Effector CD4-positive, alpha-beta T cell (primary cell): ENCODE data around the gene FGF12.

Experiments used
- DNase-seq: peaks from one replicate; pipeline ENCODE4 v3.0.0-alpha.2; 2020

The FGF12 gene

DNA sequence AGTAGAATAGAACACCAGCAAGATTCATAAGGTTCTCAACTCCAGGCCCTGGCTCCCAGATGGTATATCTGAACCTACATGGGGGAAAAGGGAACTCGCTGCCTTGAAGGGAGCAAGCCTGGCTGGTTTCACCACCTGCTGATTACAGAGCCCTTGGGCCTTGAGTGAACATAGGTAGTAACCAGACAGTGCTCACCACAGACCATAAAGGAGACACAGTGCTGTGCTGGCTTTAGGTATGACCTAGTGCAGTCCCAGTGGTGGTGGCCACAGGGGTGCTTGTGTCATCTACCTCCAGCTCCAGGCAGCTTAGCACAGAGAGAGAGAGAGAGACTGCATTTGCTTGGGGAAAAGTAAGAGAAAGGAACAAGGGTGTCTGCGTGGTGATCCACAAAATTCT is 409.8 kb downstream of the FGF12 start:
- no peak for DNase-seq

DNA sequence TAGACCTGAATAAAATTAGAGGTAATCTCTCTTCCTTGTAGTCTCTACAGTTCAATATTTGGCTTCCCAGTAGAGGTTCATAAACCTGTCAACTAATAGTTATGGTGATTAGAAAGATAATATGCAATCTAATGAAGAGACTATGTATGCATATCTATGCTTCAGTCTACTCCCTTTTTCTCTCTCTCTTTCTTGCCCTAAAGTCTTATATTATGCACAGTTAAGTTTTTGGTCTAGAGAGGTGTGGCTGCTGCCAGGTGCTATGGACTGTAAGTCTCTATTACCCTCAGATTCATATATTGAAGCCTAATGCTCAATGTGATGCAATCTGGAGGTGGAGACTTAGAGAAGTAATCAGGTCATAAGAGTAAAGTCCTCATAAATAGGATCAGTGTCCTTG is 413.7 kb downstream of the FGF12 start:
- DNase-seq, result no peak

DNA sequence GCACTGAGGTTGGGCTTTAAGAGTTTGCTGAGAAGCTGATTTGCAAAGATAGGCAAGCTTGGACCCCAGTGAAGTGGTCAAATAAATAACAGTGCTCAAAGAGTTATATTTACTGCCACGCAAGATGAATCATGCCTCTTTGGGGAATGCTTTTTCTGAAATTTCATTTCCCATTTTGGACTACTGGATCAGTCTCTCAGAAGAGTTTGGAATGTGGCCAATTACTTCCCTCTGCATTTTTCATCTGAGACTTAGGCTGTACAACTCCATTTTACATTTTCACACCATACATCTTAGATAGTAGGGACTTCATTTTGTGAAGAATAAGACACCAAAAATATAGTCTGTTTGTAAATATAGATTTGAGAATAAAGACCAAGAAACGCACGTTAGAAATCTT is 419.7 kb downstream of the FGF12 start:
- no peak for DNase-seq

DNA sequence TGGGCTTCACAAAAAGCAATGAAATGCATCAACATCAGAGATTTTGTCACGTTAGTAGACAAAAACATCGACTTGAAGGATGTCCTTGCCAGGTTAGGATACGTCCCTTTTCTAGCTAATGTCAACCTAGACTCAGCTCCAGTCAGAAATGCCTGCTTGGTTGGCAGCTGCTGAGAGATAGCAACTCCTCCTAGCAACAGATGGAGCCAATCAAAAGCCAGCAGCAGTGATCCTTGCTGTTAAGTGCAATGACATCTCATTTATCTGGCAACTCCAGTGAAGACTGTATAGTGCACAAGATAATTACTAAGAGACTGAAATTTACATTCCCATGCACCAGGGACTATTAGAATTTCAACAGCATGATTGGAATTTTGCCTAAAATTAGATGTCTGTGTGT is 424.1 kb downstream of the FGF12 start:
- DNase-seq, result no peak

DNA sequence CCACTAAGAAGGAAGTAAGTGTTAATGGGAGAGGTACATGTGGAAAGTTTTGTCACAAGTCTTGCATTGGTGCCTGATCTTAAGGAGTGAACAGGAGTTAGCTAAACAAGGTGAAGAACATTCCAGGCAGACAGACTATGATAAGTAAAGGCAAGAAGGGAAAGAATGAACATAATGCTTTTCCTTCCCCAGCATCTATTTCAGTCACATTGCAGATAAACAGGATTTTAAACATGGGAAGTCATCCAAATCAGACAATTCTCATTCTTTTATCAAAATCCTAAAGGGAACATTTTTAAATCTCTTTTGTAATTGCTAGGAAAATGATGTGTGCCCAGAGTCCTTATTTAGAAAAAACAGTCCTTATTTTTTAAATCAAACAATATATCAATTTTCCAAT is 424.6 kb downstream of the FGF12 start:
- no peak for DNase-seq

DNA sequence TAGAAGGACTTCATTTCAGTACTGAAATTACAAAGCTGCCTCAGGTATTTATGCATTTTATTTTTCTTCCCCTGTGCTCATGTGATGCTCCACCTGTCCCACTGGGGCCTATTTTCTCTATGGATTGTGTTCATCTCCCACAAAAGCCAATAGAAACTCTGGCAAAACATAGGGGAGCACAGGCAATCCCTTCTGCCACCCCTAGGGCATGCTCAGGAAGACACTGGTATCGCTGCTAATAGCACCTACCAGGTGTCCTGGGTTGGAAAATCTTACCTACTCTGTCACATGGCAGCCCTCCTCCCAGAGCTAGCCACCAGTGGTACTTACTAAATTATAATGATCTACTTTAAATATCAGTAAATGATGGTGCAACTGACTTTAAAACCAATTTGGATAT is 427.4 kb downstream of the FGF12 start:
- DNase-seq, result no peak

DNA sequence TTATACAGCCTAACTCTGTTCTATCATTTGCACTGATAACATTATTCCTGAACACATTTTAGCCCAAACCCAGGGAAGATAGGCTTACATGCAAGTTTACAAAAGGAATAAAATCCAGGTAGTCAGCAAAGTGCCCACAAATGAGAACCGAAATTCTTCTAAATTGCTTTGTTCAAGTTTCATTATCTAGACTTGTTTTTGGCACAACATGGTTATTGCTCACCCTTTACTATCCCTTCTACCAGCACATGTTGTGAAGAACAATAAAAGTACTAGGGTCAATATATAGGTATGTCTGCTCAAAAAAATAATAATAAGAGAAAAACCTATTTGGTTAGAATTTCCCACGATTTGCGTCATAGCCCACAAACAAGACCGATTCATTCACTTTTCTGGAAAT is 430.5 kb downstream of the FGF12 start:
- DNase-seq, result no peak

DNA sequence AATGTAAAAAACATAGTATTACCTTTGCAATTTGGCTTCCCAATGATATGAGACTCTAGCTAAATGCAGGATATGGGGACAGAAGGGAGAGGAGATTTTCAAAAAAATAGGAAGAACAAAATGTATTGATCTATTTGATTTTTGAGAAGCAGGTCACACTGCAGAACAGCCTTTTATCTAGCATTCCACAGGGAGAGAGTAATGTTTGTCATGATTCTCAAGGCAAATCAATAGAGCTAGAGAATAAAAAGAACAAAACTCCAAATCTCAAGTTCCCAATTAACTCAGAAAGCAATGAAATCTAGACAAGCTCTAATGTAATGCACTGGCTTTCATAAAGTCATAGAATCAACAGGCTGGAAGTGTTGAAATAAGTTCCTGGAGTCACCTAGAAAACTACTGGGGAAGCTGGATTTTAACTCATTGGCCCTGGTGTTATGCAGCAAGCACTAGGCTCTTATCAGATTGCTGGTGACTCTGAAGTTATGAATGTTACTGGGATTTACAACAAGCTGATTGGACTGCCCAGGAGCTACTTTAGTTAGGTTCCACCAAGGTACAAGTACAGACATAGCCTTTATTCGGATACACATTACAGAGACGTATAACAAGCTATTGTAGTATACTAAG is 442.8 kb downstream of the FGF12 start:
- no peak for DNase-seq

DNA sequence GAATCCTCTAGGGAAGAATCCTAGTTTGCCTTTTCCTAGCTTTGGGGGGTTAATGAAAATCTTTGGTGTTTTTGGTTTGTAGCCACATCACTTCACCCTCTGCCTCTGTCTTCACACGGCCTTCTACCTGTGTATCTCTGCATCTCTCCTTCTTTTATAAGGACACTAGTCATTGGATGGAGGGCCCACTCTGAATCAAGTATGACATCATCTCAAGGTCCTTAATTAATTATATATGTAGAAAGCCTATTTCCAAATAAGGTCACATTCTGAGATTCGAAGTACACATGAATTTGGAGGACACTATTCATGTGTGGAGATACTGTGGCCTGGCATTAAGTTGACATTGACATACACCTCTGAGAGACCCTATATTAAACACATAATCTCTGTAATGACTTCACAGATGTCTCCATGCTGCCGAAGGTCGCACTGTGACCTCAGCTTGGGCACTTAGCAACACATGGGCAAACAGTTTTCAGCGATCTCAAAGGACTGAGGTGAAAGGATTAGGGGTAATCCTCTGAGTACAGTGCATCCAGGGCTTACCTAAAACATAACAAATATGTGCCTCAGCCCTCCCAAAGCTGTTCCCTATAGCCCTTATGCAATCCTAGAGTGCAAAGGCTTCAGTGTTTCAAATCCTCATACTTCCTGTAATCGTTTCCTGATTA is 446.0 kb downstream of the FGF12 start:
- no peak for DNase-seq

DNA sequence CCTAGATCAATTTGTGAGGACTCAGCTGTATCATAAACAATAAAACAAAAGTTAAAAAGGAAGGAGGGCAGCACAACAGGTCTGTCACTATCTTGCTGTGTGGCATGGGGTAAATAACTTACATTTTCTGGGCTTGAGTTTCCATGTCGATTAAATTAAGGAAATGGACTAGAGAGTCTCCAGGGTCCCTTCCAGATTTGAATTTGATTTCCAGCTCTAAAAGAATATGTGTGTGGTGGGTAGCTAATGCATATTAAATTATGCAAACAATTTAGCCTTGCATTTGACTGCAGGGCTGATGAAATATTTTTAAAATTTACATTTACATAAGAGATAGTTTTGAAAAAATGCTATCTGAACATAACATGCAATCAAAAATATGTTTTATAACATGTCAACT is 447.7 kb downstream of the FGF12 start:
- no peak for DNase-seq

DNA sequence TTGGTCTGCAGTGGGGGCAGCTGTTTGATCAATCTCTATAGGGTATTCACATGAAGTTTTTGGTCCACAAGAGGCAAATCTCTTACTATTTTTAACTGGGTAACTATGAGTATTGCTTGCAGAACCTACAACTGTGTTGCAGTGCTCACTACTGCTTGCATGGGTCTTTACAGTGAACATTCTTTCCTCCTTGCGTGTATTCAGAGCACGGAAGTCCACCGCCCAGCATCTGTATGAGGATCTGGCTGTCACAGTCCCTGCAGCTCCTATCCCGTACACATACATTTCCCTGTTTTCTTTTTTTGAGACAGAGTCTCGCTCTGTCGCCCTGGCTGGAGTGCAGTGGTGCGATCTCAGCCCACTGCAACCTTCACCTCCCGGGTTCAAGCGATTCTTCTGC is 449.9 kb downstream of the FGF12 start:
- DNase-seq, result no peak

DNA sequence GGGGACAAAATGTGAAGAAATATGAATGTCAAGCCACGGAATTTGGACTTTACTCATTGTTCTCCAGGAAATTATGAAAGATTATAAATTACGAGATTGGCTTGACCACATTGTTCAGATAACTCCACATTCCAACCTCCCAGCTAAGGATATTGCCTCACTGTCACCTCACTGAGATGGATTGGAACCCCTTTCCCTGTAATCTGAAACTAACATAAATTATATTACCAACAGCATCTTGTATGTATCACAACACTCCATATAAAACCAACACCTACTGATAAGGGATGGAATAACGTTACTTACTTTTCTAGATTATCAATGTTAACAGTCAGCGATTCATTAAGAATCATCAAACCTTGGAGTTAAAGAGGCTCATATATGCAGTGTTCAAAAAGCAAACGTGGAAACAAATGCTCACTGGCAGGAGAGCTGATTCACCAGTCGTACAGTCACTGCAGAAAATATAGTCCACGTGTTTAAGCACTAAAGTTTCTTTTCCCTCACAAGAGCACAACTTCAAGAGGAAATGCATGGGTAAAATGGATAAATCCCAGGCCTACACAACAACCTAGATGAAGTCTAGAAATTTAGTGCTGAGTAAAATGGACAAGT is 451.5 kb downstream of the FGF12 start:
- DNase-seq, result no peak

DNA sequence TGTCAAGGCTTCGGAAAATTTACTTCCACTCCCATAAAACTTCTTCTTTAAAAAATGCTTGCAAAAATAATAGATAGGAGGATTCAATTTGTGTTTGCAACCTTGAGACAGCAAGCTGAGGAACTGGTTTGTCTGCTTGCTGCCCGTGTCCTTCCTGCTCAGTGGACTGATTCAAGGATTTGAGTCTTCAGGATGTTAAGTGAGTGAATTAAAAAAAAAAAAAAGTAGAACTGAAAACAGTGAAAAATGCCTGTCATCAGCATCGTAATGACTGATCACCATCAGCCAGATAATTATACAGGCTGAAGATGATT is 453.7 kb downstream of the FGF12 start:
- no peak for DNase-seq

DNA sequence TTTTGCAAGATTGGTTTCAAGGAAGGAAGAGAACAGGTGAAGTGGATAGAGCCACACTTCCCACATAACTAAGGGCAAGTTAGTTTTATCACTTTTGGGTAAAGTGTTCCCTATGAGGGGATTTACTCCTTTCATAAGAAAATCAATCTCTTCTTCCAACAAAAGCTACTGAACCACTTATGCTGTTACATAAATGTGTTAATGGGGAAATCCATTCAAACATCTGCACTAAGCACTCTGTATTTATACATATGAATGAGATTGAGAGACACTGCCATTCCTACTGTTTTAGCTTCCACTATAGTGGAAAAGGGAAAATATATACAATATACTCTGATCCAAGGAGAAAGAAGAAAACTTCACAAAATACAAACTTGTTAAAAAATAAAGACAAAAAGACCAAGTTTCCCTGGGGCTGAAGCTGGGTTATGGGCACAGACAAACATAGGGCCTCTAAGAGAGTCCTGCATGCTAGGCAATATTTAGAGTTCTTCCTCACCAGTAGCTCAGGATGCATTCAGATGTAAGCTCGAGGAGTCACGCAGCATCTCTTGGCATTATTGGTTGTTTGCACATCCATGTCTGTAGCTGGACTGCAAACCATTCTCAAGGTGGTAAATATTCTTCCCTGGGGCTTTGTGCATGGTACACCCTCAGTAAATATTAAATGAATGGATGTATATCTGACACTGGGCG is 454.2 kb downstream of the FGF12 start:
- no peak for DNase-seq

DNA sequence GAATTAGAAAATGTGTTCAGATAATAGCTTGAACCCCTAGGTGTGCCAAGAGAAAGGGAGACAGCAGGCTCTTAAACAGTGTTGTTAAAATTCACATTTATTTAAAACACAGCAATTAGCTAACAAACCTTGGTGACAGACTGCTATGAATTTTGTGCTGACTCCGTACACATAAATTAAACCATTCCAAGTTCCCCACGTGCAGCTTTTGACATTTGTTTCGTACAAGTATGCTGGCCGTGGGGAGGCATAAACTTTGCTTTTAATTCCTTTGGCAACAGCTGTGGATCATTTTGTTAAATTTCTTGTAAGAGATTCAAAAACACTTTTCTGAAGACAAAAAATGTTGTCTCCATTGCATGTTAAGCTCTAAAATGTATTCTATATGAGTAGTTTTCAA is 465.3 kb downstream of the FGF12 start:
- DNase-seq, result no peak

DNA sequence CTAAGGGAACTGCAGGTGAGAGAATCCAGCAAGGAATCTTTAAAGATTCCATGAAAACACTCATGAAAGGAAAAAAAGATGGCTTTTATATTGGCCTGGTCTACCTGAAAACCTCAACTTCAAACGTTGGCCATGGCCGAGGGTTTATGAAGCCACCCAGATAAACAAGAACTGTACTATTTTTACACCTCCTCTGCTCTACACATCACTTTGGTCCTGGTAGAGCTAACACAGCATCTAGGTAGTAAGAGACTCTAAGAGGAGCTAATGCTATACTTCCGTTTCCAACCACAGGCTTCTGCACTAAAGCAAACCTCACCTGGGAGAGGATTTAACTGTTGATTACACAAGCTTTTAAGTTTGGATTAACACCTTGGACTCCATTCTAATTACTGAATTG is 466.2 kb downstream of the FGF12 start:
- no peak for DNase-seq

DNA sequence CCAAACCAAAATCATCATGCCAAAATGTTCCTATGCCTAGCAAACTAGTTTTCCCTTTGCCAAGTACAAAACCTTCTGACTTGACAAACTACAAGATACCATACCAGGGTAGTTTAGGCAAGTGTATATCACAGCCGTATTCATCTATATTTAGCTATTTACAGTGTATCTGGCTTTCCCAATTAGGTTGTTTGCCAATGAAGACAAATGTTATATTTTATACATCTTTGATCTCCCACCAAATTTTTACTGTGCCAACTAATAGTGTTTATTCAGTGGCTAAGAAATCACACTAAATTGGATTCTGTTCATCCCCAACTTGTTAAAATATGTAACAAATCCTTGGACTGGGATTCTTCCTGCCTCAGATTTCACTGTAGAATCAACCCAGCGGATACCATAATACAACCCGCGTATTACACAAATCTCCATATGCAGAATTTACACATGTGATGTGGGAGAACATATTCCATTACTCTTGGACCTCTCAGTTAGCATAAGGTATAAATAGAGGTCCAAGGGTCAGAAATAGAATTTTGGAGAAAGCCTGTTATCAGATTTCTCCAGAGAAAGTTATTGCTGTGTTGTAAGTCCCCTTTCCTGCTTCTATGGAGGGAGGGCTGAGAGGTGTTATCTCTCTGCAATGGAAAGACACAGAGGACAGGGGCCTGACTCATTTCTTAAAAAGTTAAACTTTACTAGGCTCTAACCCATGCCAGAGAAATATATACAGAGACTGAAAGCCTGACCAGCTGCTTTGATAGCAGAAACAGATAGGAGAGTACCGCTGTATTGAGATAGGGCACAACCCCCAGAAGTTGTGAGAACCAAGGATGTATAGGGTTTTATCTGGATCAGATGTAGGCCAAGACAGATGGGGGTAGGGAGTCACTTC is 467.0 kb downstream of the FGF12 start:
- no peak for DNase-seq

DNA sequence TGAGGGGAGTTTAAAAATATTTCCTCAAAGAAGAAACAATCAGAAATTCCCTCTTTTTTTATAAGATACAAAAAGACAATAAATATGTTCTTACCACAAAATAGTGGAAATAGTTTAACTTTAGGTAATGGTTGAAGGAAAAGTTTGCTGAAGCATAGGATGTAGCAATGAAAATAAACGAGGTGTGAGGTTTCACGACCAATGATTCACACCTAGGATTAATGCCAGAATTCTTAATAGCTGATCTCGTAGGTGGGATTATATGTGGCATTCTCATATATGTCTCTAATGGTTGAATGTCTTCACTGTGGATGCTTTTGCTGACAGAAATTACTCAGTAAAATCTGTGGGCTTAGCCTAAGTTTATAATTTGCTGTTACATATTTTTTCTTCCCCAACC is 467.7 kb downstream of the FGF12 start:
- DNase-seq, result no peak

DNA sequence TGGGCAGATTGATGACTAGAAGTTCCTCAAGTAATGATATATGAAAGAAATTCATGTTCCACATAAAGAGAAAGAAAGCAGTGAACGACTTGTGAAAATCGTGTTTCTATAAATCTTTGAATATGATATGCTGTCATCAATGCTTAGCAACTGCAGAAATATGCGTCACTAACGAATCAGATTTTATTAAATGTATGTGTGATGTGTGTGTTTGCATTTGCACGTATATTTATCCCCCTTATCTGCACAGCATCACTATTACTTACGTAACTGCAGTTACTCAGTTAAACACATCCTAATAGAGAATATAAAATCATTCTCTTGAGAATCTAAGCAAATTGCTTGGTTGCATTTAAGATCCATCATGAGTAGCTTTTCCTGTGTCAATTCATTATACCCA is 468.6 kb downstream of the FGF12 start:
- no peak for DNase-seq

DNA sequence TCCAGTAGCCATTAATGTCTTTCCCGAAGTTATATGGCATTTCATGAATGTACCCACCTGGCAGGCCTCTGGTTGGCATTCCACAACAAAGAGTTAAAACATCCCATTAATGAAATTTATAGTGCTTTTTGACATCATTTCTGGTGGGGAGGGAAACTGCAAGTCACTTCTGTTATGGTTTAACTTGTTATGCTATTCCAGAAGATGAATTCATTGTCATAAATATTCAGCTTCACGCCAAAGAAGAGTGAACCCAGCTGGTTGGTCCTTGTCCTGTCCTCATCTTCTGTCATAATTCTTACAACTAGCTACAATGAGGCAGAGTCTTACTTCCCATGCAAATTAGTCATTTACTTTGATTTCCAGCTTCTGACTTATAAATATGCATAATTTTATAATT is 471.5 kb downstream of the FGF12 start:
- no peak for DNase-seq

DNA sequence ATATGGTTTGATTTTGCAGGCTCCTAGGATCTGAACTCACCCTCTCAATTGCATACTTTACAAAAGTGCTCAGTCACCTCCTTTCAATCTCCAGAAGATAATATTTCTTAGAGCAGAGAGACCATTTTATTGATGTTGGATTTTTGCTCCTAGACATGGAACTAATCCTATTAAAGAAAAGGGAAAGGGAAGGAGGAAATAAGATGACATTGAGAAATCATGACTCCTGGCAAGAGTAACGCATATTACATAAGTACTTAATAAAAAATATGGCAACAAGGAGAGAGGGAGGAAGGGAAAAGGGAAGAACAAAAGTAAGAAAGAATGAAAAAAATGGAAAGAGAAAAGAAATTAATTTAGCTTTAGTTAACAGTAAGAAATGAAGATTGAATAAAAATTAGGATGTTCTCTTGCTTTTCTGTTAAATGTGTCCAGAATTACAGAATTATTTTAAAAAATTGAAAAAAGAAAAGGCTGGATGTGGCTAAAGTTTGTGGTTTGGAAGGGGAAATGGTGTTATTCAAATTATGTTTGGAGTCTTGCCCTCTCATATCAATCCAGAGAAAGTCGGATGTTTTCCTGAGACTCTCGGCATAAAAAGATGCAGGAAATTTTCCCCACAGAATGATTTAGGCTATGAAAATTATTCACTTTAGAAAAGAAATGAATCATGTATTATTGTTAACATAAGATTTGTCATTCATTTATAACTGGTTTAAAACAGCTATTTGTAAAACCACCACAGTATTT is 474.0 kb downstream of the FGF12 start:
- no peak for DNase-seq

DNA sequence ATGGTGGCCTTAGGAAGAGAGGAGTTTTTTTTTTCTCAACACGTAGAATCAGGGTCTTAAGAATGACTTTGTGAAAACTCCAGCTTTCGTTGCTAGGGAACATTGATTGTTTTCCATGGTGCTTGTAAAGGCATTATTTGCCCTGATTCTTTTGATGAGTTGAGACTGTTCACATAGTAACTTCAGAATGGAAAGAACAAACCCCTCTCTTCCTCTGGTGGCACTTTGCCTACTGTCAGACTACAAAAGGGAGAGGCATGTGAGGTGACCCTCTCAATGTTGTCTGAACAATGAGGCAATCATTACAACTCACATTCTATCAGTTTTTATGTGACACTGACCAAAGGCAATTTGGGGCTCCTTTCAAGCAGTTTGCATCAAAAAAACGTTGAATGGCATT is 477.8 kb downstream of the FGF12 start:
- no peak for DNase-seq
